Endothelial cell of umbilical vein (primary cell): Measurements from ENCODE around the gene ARHGEF40. TPM values are rescaled to one million over a fixed set of nuclear protein-coding genes. Genes with fewer than 3 reads are reported as not detected.

ENCODE experiments used
- BruUV-seq: library from RNA; stranded (reverse); fragments of 400-500 nt; replicated peaks from 2 replicates; lab custom pipeline; 2021; lab: Mats Ljungman, UMichigan
- CTCF ChIA-PET: fragments of 300-600, 350-600 bp; sonication (Branson Sonifier 250); formaldehyde crosslinking; loops from one replicate; lab custom pipeline; 2021; ENCODE audit warnings: antibody characterized with exemption, inconsistent platforms; lab: Charles Lee
- POLR2A ChIA-PET: fragments of 300-600, 350-600 bp; sonication (Branson Sonifier 250); formaldehyde crosslinking; loops from one replicate; lab custom pipeline; 2021; ENCODE audit warnings: antibody characterized with exemption, inconsistent platforms; lab: Charles Lee
- DNase-seq: peaks from one replicate; pipeline ENCODE4 v3.0.0-alpha.2; 2011; ENCODE audit warnings: low read depth, low spot score
- FAIRE-seq: peaks from 2 replicates; lab custom pipeline; 2011; peaks lifted over from hg19 to GRCh38; lab: Jason Lieb, UNC
- H2AFZ ChIP-seq: 2 replicates; pipeline ENCODE4 v1.6.0; 2012; ENCODE audit warnings: low read depth, low read length, control low read depth, inconsistent platforms
- H3K27ac ChIP-seq: 2 replicates; pipeline ENCODE4 v1.5.1; 2011; ENCODE audit warnings: low read depth, mild to moderate bottlenecking, control low read depth, low read length, moderate library complexity; ENCODE audit not compliant: insufficient read depth
- H3K27me3 ChIP-seq, 2 experiments: 2 replicates each; pipeline versions ENCODE4 v1.6.0 to v1.6.1; 2011; ENCODE audit warnings: low read length in 2 of 2, mixed read lengths in 1 of 2; ENCODE audit not compliant: control insufficient read depth in 2 of 2, insufficient read depth in 2 of 2
- H3K36me3 ChIP-seq, 2 experiments: 2 replicates in 1 of 2; 3 replicates in 1 of 2; pipeline ENCODE4 v1.5.1; 2011; ENCODE audit warnings: low read length in 2 of 2, mild to moderate bottlenecking in 1 of 2, moderate library complexity in 1 of 2; ENCODE audit not compliant: control insufficient read depth in 2 of 2, insufficient read depth in 2 of 2; ENCODE audit errors: extremely low read depth in 1 of 2
- H3K4me1 ChIP-seq: 3 replicates; pipeline ENCODE4 v1.5.1; 2011; ENCODE audit warnings: mild to moderate bottlenecking, low read length; ENCODE audit not compliant: control insufficient read depth, insufficient read depth; ENCODE audit errors: extremely low read depth
- H3K4me2 ChIP-seq: 2 replicates; pipeline ENCODE4 v1.6.1; 2011; ENCODE audit warnings: low read length, control low read depth, mixed read lengths; ENCODE audit not compliant: insufficient read depth
- H3K4me3 ChIP-seq, 3 experiments: fragments of 200-600 bp in 1 of 3; sonication (generic), shearing (Covaris generic) in 1 of 3; replicated peaks in 1 of 3; 2 replicates each; pipeline ENCODE4 v1.5.1; 2011 to 2016; ENCODE audit warnings: control low read depth in 3 of 3, low read length in 3 of 3, mild to moderate bottlenecking in 2 of 3, inconsistent platforms in 1 of 3, low read depth in 1 of 3, moderate library complexity in 1 of 3; ENCODE audit not compliant: insufficient read depth in 1 of 3
- H3K79me2 ChIP-seq: 2 replicates; pipeline ENCODE4 v1.6.0; 2012; ENCODE audit warnings: low read length, inconsistent platforms; ENCODE audit not compliant: control insufficient read depth, insufficient read depth
- H3K9ac ChIP-seq: replicated peaks from 2 replicates; pipeline ENCODE3; 2011; ENCODE audit warnings: low read length, control low read depth; ENCODE audit not compliant: insufficient read depth; ENCODE audit errors: extremely low read depth
- H3K9me1 ChIP-seq: replicated peaks from 3 replicates; pipeline ENCODE4 v1.6.0; 2011; ENCODE audit warnings: mild to moderate bottlenecking, low read length; ENCODE audit not compliant: control insufficient read depth, insufficient read depth; ENCODE audit errors: extremely low read depth
- H3K9me3 ChIP-seq: replicated peaks from 2 replicates; pipeline ENCODE4 v1.5.1; 2012; ENCODE audit warnings: low read length, inconsistent platforms; ENCODE audit not compliant: control insufficient read depth, insufficient read depth
- H4K20me1 ChIP-seq: replicated peaks from 2 replicates; pipeline ENCODE3; 2011; ENCODE audit warnings: mild to moderate bottlenecking, low read length; ENCODE audit not compliant: control insufficient read depth, insufficient read depth; ENCODE audit errors: extremely low read depth
- CTCF ChIP-seq, 2 donors: IDR thresholded peaks; 1 replicate in 1 of 2; 2 replicates in 1 of 2; pipeline ENCODE4 v1.5.1; 2011; ENCODE audit warnings: low read length in 2 of 2, mild to moderate bottlenecking in 2 of 2, moderate library complexity in 2 of 2, control low read depth in 1 of 2, inconsistent platforms in 1 of 2, low read depth in 1 of 2; ENCODE audit not compliant: insufficient read depth in 1 of 2; ENCODE audit errors: extremely low read depth in 1 of 2
- EZH2 ChIP-seq: IDR thresholded peaks from 2 replicates; pipeline ENCODE4 v1.6.1; 2012; ENCODE audit warnings: borderline replicate concordance, low read depth, mild to moderate bottlenecking, moderate library complexity, low read length, inconsistent platforms; ENCODE audit not compliant: severe bottlenecking
- FOS ChIP-seq: IDR thresholded peaks from 2 replicates; pipeline ENCODE4 v1.6.1; 2011; ENCODE audit warnings: mild to moderate bottlenecking, low read length, moderate library complexity, borderline replicate concordance; ENCODE audit not compliant: insufficient read depth
- GATA2 ChIP-seq: IDR thresholded peaks from 2 replicates; pipeline ENCODE4 v1.7.0; 2011; ENCODE audit warnings: low read depth, mild to moderate bottlenecking, moderate library complexity, mixed read lengths, low read length; ENCODE audit not compliant: insufficient read length, insufficient read depth
- JUN ChIP-seq: IDR thresholded peaks from 2 replicates; pipeline ENCODE4 v1.6.1; 2011; ENCODE audit warnings: borderline replicate concordance, low read depth; ENCODE audit not compliant: insufficient read length, insufficient read depth
- MAX ChIP-seq: IDR thresholded peaks from 2 replicates; pipeline ENCODE4 v1.6.1; 2011; ENCODE audit not compliant: insufficient read depth, insufficient read length
- MYC ChIP-seq: IDR thresholded peaks from one replicate; pipeline ENCODE4 v1.6.1; 2011; ENCODE audit warnings: mild to moderate bottlenecking, low read depth, low read length
- POLR2A ChIP-seq: IDR thresholded peaks from 2 replicates; pipeline ENCODE4 v1.6.1; 2012; ENCODE audit warnings: low read depth, mild to moderate bottlenecking, control low read depth, low read length
- POLR2AphosphoS5 ChIP-seq: IDR thresholded peaks from 2 replicates; pipeline ENCODE4 v1.6.1; 2012; ENCODE audit warnings: low read depth, mild to moderate bottlenecking, control low read depth, low read length, moderate library complexity; ENCODE audit not compliant: insufficient read depth
- dilution Hi-C: fragments of 300-500 bp; cut with MboI; formaldehyde crosslinking; loops from one replicate; pipeline ENCODE4 v1.15.0; 2019; ENCODE audit warnings: low sequenced_read_pairs; ENCODE audit not compliant: extremely low pct_ligation_motif_present
- intact Hi-C: fragments of 100-400 bp; cut with micrococcal nuclease; formaldehyde crosslinking; loops from one replicate; pipeline ENCODE4 v1.10.0; 2022
- polyA plus RNA-seq, 4 experiments: library from polyadenylated mRNA; depleted of rRNA in 3 of 4; stranded (reverse) in 3 of 4; unstranded in 1 of 4; fragments of >200 nt; gene quantifications; 2 replicates each; pipeline versions ENCODE4 v1.2.1 to v1.2.3, GENCODE V29; 2011 to 2012; ENCODE audit warnings: missing spikeins in 1 of 4
- total RNA-seq: library from RNA; stranded (reverse); gene quantifications from 2 replicates; pipeline ENCODE4 v1.2.3, GENCODE V29; 2021

ARHGEF40 gene
- total and polyA plus RNA-seq, 2 donors (not counting 3 experiments of a cell fraction or from before 2014, with no cell fraction given), result 2.6 to 19.9 TPM

- Histone ChIP-seq H3K79me2 (no peaks in the 10 kb centered on the region), H3K4me2 (no peak overlapping the region), H3K9me3 (no peaks in the 10 kb centered on the region), H2AFZ (no peak overlapping the region), H3K27me3 (peaks cover 20 to 26% of the 10 kb centered on the region in 2 experiments), H3K36me3 (no peaks in the 10 kb centered on the region), H3K4me1 (no peaks in the 10 kb centered on the region), H4K20me1 (no peaks in the 10 kb centered on the region), H3K27ac (no peak overlapping the region), H3K9ac (no peak overlapping the region), H3K9me1 (no peaks in the 10 kb centered on the region), H3K4me3 (no peak overlapping the region)
- BruUV-seq, result no TSS peak
- dilution Hi-C loops (no loop called here), intact Hi-C loops (no loop called here)
- ChIA-PET POLR2A (no interaction called here), CTCF (interaction anchor here (1.3 to 10.1 kb wide), 3 partner anchors 11 to 20 kb away, joined by 3 to 86 read pairs (median 4); no protein-coding TSS in a partner anchor)
- no peak for TF ChIP-seq MAX
- TF ChIP-seq EZH2, result no peak
- no peak for TF ChIP-seq GATA2
- TF ChIP-seq FOS, result no peak
- TF ChIP-seq POLR2A, result no peak
- TF ChIP-seq MYC, result no peak
- TF ChIP-seq POLR2AphosphoS5, result no peak
- TF ChIP-seq CTCF (IDR thresholded peaks at IDR 0.05; ENCODE audit: extremely low read depth in 1 of 2, insufficient read depth in 1 of 2, low read depth in 1 of 2, low read length in 2 of 2), result no peak
- no peak for TF ChIP-seq JUN
- FAIRE-seq, result no peak
- no peak for DNase-seq
Measured at GRCh38 chr14:21033133-21033698, 36.9 kb upstream of the ARHGEF40 start.
